H9 (cell line): ENCODE results near the gene GSS. TPM values are rescaled to one million over a fixed set of nuclear protein-coding genes. Genes with fewer than 3 reads are reported as not detected.

ENCODE experiments used
- DNase-seq: peaks from one replicate; pipeline ENCODE4 v3.0.0-alpha.2; 2017
- H2AFZ ChIP-seq: one replicate; pipeline ENCODE4 v1.6.1; 2013; ENCODE audit warnings: mild to moderate bottlenecking, low read length, control low read depth, moderate library complexity
- H2AK5ac ChIP-seq: 2 replicates; pipeline ENCODE4 v1.6.1; 2013; ENCODE audit warnings: low read length, control low read depth, mixed read lengths; ENCODE audit not compliant: insufficient read length
- H2BK120ac ChIP-seq: one replicate; pipeline ENCODE4 v1.6.1; 2013; ENCODE audit warnings: low read depth, mild to moderate bottlenecking, low read length, control low read depth, inconsistent platforms; ENCODE audit not compliant: poor library complexity, severe bottlenecking
- H2BK12ac ChIP-seq: 2 replicates; pipeline ENCODE4 v1.6.1; 2013; ENCODE audit warnings: low read length, control low read depth, mixed read lengths, low read depth; ENCODE audit not compliant: insufficient read length
- H2BK15ac ChIP-seq: 2 replicates; pipeline ENCODE4 v1.6.1; 2013; ENCODE audit warnings: low read depth, low read length, control low read depth
- H2BK20ac ChIP-seq: one replicate; pipeline ENCODE4 v1.6.1; 2013; ENCODE audit warnings: low read depth, mild to moderate bottlenecking, low read length, control low read depth, inconsistent platforms; ENCODE audit not compliant: poor library complexity, severe bottlenecking
- H2BK5ac ChIP-seq: 2 replicates; pipeline ENCODE4 v1.6.1; 2013; ENCODE audit warnings: low read length, control low read depth, mixed read lengths; ENCODE audit not compliant: insufficient read length
- H3K14ac ChIP-seq: 2 replicates; pipeline ENCODE4 v1.6.1; 2013; ENCODE audit warnings: low read length, control low read depth; ENCODE audit not compliant: insufficient read depth
- H3K18ac ChIP-seq: 2 replicates; pipeline ENCODE4 v1.6.1; 2013; ENCODE audit warnings: low read depth, mild to moderate bottlenecking, mixed read lengths, low read length, control low read depth; ENCODE audit not compliant: insufficient read length
- H3K23ac ChIP-seq: 2 replicates; pipeline ENCODE4 v1.6.1; 2013; ENCODE audit warnings: low read length, control low read depth, mixed read lengths, low read depth; ENCODE audit not compliant: insufficient read length
- H3K23me2 ChIP-seq: 2 replicates; pipeline ENCODE4 v1.6.1; 2013; ENCODE audit warnings: low read depth, mild to moderate bottlenecking, mixed read lengths, low read length, control low read depth; ENCODE audit not compliant: insufficient read length, poor library complexity, severe bottlenecking
- H3K27ac ChIP-seq: 2 replicates; pipeline ENCODE4 v1.5.1; 2013; ENCODE audit warnings: low read length, control low read depth, mixed read lengths, low read depth; ENCODE audit not compliant: insufficient read length
- H3K27me3 ChIP-seq: 2 replicates; pipeline ENCODE4 v1.6.1; 2013; ENCODE audit warnings: low read length, control low read depth, inconsistent platforms; ENCODE audit not compliant: insufficient read depth
- H3K4ac ChIP-seq: 2 replicates; pipeline ENCODE4 v1.6.1; 2013; ENCODE audit warnings: low read depth, mild to moderate bottlenecking, control low read depth, inconsistent platforms, low read length, moderate library complexity
- H3K4me1 ChIP-seq: 2 replicates; pipeline ENCODE4 v1.6.1; 2013; ENCODE audit warnings: low read length, control low read depth, inconsistent platforms; ENCODE audit not compliant: insufficient read depth
- H3K4me2 ChIP-seq: 2 replicates; pipeline ENCODE4 v1.6.1; 2013; ENCODE audit warnings: low read length, control low read depth, mixed read lengths; ENCODE audit not compliant: insufficient read length, insufficient read depth
- H3K56ac ChIP-seq: 2 replicates; pipeline ENCODE4 v1.6.1; 2013; ENCODE audit warnings: low read depth, mild to moderate bottlenecking, mixed read lengths, low read length, control low read depth; ENCODE audit not compliant: insufficient read length
- H3K79me1 ChIP-seq: 2 replicates; pipeline ENCODE4 v1.6.1; 2013; ENCODE audit warnings: low read depth, mild to moderate bottlenecking, moderate library complexity, low read length, control low read depth, inconsistent platforms; ENCODE audit not compliant: insufficient read depth, poor library complexity, severe bottlenecking
- H3K79me2 ChIP-seq: 2 replicates; pipeline ENCODE4 v1.6.1; 2013; ENCODE audit warnings: low read length, control low read depth, inconsistent platforms; ENCODE audit not compliant: insufficient read depth
- H3K9ac ChIP-seq: 2 replicates; pipeline ENCODE4 v1.6.1; 2013; ENCODE audit warnings: low read length, control low read depth, mixed read lengths; ENCODE audit not compliant: insufficient read length; ENCODE audit errors: extremely low read depth
- H3K9me3 ChIP-seq: one replicate; pipeline ENCODE4 v1.6.1; 2013; ENCODE audit warnings: low read depth, low read length, inconsistent platforms; ENCODE audit not compliant: control insufficient read depth
- H3T11ph ChIP-seq: one replicate; pipeline ENCODE4 v1.6.1; 2013; ENCODE audit warnings: mild to moderate bottlenecking, low read length, control low read depth, inconsistent platforms
- H4K20me1 ChIP-seq: one replicate; pipeline ENCODE4 v1.6.1; 2013; ENCODE audit not compliant: control insufficient read depth, insufficient read length, insufficient read depth
- H4K5ac ChIP-seq: 2 replicates; pipeline ENCODE4 v1.6.1; 2013; ENCODE audit warnings: low read depth, mild to moderate bottlenecking, mixed read lengths, low read length, control low read depth; ENCODE audit not compliant: insufficient read length
- H4K8ac ChIP-seq: replicated peaks from 2 replicates; pipeline ENCODE4 v1.6.1; 2013; ENCODE audit warnings: low read length, control low read depth, mixed read lengths, low read depth; ENCODE audit not compliant: insufficient read length
- H4K91ac ChIP-seq: 2 replicates; pipeline ENCODE4 v1.6.1; 2013; ENCODE audit warnings: low read depth, mild to moderate bottlenecking, moderate library complexity, mixed read lengths, low read length, control low read depth; ENCODE audit not compliant: insufficient read length
- H3K27ac Mint-ChIP-seq, 3 experiments: 2 replicates in 2 of 3; 3 replicates in 1 of 3; pipeline ENCODE4 v1.8.0; 2020 to 2021; ENCODE audit warnings: mixed read lengths in 3 of 3, mild to moderate bottlenecking in 1 of 3, moderate library complexity in 1 of 3
- H3K27me3 Mint-ChIP-seq: 2 replicates; pipeline ENCODE4 v1.8.0; 2021; ENCODE audit warnings: low read depth, mild to moderate bottlenecking, moderate library complexity, mixed read lengths
- H3K36me3 Mint-ChIP-seq, 3 experiments: 2 replicates in 2 of 3; 3 replicates in 1 of 3; pipeline ENCODE4 v1.8.0; 2020 to 2021; ENCODE audit warnings: low read depth in 3 of 3, mixed read lengths in 3 of 3; ENCODE audit not compliant: insufficient read depth in 1 of 3
- H3K4me1 Mint-ChIP-seq, 2 experiments: 2 replicates each; pipeline ENCODE4 v1.8.0; 2020; ENCODE audit warnings: mixed read lengths in 2 of 2
- H3K4me3 Mint-ChIP-seq, 2 experiments: 2 replicates in 1 of 2; 3 replicates in 1 of 2; pipeline ENCODE4 v1.8.0; 2020 to 2021; ENCODE audit warnings: mild to moderate bottlenecking in 2 of 2, mixed read lengths in 2 of 2, moderate library complexity in 1 of 2
- H3K9me3 Mint-ChIP-seq, 2 experiments: 2 replicates in 1 of 2; 3 replicates in 1 of 2; pipeline ENCODE4 v1.8.0; 2020; ENCODE audit warnings: mild to moderate bottlenecking in 2 of 2, mixed read lengths in 2 of 2, moderate library complexity in 1 of 2
- WGBS: extraction: QIAGEN DNeasy Blood & Tissue Kit; methylation state at CpG from one replicate; pipeline ENCODE4 v1.1.7; 2013; ENCODE audit warnings: missing lambda C conversion rate, low lambda C conversion rate, mixed read lengths; ENCODE audit not compliant: insufficient read length; ENCODE audit errors: extremely low coverage; 5-methylcytosine and 5-hydroxymethylcytosine counted together
- total RNA-seq: library from RNA; stranded (reverse); gene quantifications from 2 replicates; pipeline ENCODE4 v1.2.1, GENCODE V29; 2021
- TF ChIP-seq, protein P1 (sequence below): fragments of 200-600 bp; sonication (generic); conservative IDR thresholded peaks from 3 replicates; pipeline ENCODE4 v1.8.0; 2021; ENCODE audit warnings: antibody characterized with exemption, mild to moderate bottlenecking

Gene GSS
- total RNA-seq, 1 experiment from 2014 or later = 48.5 TPM

DNA sequence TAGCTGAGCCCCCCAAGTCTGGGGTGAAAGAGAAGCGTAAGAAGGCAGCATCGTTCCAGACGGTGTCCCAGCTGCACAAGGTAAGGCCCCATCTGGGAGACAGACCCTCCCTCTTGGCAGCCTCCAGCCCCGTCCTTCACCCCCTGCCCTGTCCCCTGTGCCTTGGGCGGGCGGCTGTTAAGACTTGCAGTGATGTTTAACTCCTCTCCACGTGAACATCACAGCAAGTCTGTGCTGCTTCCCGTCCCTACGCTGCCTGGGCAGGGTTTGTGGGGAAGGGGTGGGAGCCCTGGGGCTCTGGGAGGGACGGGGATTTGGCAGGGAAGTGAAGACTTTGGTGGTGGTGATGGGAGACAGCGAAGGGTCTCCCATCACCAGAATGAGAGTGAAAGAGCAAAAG lies 34.6 kb upstream of the GSS start:
- no peaks in the 10 kb centered on the region for H4K20me1 ChIP-seq
- H3K27ac Mint-ChIP-seq = peak overlapping the region in 1 of 3 experiments; percentile 69; a peak in 1 of 7 replicates

More for the DNA sequence above, 34.6 kb upstream of the GSS start:
- no peaks in the 10 kb centered on the region; the same call in 1 of the 2 replicates for H3K4me1 ChIP-seq
- TF ChIP-seq, protein P1, sequence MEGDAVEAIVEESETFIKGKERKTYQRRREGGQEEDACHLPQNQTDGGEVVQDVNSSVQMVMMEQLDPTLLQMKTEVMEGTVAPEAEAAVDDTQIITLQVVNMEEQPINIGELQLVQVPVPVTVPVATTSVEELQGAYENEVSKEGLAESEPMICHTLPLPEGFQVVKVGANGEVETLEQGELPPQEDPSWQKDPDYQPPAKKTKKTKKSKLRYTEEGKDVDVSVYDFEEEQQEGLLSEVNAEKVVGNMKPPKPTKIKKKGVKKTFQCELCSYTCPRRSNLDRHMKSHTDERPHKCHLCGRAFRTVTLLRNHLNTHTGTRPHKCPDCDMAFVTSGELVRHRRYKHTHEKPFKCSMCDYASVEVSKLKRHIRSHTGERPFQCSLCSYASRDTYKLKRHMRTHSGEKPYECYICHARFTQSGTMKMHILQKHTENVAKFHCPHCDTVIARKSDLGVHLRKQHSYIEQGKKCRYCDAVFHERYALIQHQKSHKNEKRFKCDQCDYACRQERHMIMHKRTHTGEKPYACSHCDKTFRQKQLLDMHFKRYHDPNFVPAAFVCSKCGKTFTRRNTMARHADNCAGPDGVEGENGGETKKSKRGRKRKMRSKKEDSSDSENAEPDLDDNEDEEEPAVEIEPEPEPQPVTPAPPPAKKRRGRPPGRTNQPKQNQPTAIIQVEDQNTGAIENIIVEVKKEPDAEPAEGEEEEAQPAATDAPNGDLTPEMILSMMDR = no peak
- H3K18ac ChIP-seq = no peak overlapping the region
- WGBS = no CpG with 5 or more reads among the region's 11 CpGs
- H2BK20ac ChIP-seq = no peak overlapping the region
- H2BK12ac ChIP-seq = no peak overlapping the region
- no peak overlapping the region for H3K9ac ChIP-seq
- no peak overlapping the region for H3K23ac ChIP-seq
- Mint-ChIP-seq H3K36me3 (peaks cover 0 to 10% (median 2%) of the 10 kb centered on the region in 3 experiments; a peak in 3 of 7 replicates), H3K27me3 (peaks cover 36% of the 10 kb centered on the region), H3K9me3 (no peaks in the 10 kb centered on the region), H3K4me1 (peaks cover 20 to 22% of the 10 kb centered on the region in 2 experiments), H3K4me3 (no peak overlapping the region)
- no peak overlapping the region for H3K56ac ChIP-seq
- H4K8ac ChIP-seq = no peak overlapping the region
- H3K14ac ChIP-seq = no peak overlapping the region
- H3K4ac ChIP-seq = no peak overlapping the region
- no peak overlapping the region for H3K4me2 ChIP-seq
- no peak overlapping the region for H2BK120ac ChIP-seq
- H3K27me3 ChIP-seq = no peaks in the 10 kb centered on the region
- no peak overlapping the region for H2AK5ac ChIP-seq
- no peaks in the 10 kb centered on the region for H3K9me3 ChIP-seq
- H4K91ac ChIP-seq = no peak overlapping the region
- H2AFZ ChIP-seq = no peak overlapping the region
- no peak overlapping the region for H3T11ph ChIP-seq
- no peak overlapping the region for H3K27ac ChIP-seq
- no peak overlapping the region for H2BK15ac ChIP-seq
- H2BK5ac ChIP-seq = no peak overlapping the region
- H3K23me2 ChIP-seq = no peaks in the 10 kb centered on the region
- H4K5ac ChIP-seq = no peak overlapping the region
- H3K79me2 ChIP-seq = no peaks in the 10 kb centered on the region
- no peaks in the 10 kb centered on the region for H3K79me1 ChIP-seq
- no peak for DNase-seq
